CD1c-positive myeloid dendritic cell (primary cell): ENCODE data around the gene MMEL1.

Source experiments
- DNase-seq: peaks from one replicate; pipeline ENCODE4 v3.0.0-alpha.2; 2016; ENCODE audit errors: extremely low spot score

Gene MMEL1

GRCh38 chr1:2590233-2591141, 42.3 kb downstream of the MMEL1 start:
- DNase-seq = no peak

GRCh38 chr1:2589431-2590232, 43.2 kb downstream of the MMEL1 start:
- no peak for DNase-seq

DNA sequence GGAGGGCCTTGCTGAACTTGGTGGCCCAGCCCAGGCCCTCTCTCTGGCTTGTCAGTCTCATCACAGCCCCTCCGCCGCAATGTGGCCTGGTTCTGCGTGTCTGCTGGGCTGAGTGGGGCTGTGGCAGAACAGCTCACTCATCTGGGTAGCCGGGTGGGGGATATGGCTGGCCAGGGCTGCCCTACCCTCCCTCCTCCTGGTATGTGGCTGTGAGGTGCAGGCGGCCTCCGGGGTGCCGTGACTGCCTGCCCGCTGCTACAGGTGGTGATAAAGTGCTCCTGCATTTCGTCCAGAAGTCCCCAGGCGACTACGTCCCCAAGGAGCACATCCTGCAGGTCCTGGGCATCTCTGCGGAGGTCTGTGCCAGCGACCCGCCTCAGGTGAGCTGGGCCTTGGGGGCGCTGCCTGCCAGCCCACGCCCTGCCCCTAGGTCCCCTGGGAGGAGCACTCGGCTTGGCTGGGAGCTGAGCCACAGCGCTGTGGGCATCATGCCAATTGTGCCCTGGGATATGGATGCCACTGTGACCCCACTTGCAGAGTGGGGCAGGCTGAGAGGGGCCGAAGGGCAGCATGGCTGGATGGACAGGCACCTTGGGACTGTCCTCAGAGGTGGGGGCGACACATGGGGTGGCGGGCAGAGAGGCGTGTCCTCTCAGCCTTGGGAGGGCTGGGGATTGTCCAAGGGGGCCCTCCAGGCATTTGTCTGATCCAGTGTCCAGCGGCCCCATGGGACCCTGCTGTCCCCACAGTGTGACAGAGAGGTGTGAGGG, 44.0 kb downstream of the MMEL1 start:
- no peak for DNase-seq

GRCh38 chr1:2587860-2588571, 44.8 kb downstream of the MMEL1 start:
- DNase-seq = no peak

DNA sequence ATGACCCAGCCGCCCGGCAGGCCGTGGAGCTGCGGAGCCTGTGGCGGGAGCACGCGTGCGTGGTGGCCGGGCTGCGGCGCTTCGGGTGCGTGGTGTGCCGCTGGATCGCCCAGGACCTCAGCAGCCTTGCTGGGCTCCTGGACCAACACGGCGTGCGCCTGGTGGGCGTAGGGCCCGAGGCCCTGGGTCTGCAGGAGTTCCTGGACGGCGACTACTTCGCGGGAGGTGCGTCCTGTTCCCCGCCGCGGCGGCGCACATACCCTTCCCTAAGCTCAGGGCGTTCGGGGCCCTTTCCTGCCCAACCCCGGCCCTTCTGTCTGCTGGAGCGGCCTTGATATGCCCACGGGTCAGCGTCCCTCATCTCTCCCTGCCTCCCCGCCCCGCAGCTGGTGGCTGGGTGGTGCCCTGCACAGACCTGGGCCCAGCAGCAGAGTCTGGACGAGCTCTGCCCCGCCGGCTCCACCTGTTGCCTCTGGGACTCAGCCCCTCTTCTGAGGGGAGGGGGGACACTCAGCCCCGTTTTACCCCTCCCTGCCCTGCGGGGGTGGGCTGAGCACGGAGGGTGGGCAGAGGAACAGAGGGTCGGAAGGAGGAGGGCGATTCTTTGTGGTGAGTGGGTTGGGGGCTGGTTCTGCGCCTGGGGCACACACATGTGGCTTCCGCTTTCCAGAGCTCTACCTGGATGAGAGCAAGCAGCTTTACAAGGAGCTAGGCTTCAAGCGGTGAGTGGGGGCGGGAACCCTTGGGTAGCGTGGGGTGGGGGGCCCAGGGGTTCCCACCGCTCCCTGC, 45.6 kb downstream of the MMEL1 start:
- DNase-seq = no peak

DNA sequence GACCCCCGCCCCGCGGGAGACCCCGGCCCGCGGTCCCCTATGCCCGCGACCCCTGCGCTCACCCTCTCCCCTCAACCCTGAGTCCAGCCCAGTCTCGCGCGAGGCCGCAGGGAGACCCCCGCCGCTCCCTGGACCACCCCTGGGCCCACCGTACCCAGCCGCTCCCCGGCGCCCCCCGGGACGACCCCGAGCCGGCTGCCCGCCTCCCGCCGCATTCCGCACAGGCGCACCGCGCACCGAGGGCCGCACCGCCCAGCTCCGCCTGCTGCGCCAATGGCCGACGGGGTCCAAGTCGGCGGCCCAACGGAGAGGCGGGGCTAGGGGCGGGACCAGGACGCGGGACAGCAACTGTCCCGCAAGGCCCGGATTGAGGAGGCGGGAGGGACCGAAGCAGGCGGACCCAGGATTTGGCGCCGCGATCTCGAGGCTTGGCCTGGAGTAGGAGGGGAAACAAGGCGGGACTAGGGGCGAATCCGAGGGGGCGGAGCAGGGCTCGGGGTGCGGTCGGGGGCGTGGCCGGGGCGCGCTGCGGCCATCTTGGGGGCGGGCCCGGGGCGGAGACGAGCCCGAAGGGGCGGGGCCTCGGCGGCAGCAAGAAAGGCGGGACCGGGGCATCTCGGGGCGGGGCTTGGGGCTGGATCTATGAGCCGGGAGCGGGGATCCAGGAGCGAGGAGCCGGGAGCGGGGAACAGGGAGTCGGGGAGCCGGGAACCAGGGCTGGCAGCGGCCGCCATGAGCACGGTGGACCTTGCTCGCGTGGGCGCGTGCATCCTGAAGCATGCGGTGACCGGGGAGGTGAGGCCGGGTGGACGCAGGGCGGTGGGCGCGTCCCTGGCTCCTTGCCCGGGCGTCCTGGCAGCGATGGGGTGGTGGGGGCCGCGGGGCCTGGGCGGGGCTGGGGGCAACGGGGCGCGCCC, 46.4 kb downstream of the MMEL1 start, which contains the start of gene PRXL2B:
TSS of gene PRXL2B (plus strand) at position 624 of the 917 bp plus-strand sequence. CDS start at position 733, 109 bp downstream.
- peak; percentile 99 for DNase-seq

- peak; percentile 86 for DNase-seq
Measured at GRCh38 chr1:2585318-2586092, 47.3 kb downstream of the MMEL1 start.

DNA sequence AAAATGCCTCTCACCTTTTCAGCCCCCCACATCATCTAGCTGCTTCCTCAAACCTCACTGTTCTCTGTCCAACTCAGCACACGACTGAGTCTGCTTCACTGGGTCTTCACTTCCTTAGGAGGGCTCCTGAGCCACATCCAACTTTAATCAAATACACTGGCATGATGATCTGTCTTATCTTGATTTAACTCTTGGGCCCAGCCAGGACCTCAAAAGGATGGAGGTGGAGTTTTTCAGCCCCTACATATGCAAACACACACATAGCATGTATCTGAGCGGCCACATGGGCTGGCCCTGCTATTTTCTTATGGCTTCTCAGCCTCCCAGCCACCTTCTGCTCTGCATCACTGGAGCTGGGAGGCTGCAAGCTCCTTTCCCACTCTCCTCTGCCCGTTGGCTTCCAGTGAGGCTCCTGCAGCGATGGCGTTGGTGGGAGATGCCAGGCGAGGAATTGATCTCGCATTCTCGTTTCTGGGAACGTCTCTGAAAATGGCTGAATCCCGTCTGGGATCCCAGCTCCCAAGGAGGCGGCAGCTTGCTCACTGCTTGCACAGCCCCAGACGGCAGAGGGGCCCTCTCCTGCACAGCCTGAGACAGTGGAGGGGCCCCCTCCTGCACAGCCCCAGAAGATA, 48.0 kb downstream of the MMEL1 start:
- DNase-seq = no peak

- DNase-seq = peak; percentile 18
Measured at GRCh38 chr1:2583871-2584351, 48.9 kb downstream of the MMEL1 start.

GRCh38 chr1:2583331-2583791, 49.5 kb downstream of the MMEL1 start:
- DNase-seq = peak; percentile 44

DNA sequence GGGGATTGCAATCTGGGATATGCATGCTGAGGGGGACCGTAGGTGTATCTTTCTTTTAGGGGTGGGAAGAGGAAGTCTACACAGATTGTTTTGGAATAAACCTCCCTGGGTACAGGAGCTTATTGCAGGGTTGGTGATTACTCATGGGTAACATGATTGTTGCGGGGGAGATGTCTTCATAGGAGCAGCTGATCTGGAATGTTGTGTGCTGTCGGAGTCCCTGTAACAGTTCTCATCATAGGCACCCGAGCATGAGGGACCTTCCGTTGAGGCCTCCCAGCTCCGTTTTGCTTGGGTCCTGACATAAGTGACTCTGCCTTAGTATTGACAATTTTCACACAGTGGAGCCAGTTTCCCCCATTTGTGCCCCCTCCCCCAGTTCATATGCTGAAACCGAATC, 50.4 kb downstream of the MMEL1 start:
- peak; percentile 65 for DNase-seq

GRCh38 chr1:2580691-2581090, 52.1 kb downstream of the MMEL1 start:
- DNase-seq = no peak

- no peak for DNase-seq
Measured at GRCh38 chr1:2578758-2579118, 54.1 kb downstream of the MMEL1 start.

- DNase-seq = peak; percentile 36
Measured at GRCh38 chr1:2577565-2578075, 55.2 kb downstream of the MMEL1 start.

GRCh38 chr1:2575801-2576663, 56.8 kb downstream of the MMEL1 start:
- peak; percentile 40 for DNase-seq

GRCh38 chr1:2574350-2574749, 58.5 kb downstream of the MMEL1 start:
- DNase-seq = no peak
